ENCODE data around the gene OGDH. TPM values are rescaled to one million over a fixed set of nuclear protein-coding genes. Genes with fewer than 3 reads are reported as not detected.

Gene OGDH
- total and polyA plus RNA-seq, 2 donors = 20.7 to 26.9 TPM

- Histone ChIP-seq H3K36me3 (ENCODE audit: control insufficient read depth in 2 of 2, insufficient read depth in 2 of 2, low read length in 1 of 2) (peaks cover 24 to 28% of the 10 kb centered on the region in 2 donors), H3K9me3 (ENCODE audit: control insufficient read depth in 2 of 2, insufficient read depth in 1 of 2, low read length in 1 of 2) (no peaks in the 10 kb centered on the region)
- WGBS = 98% methylated on average over 3 of the region's 3 CpGs
Measured at GRCh38 chr7:44667190-44667589, 60.8 kb downstream of the OGDH start.

GRCh38 chr7:44671069-44671468, 64.6 kb downstream of the OGDH start:
- whole genome bisulfite sequencing = 98% methylated on average over 1 of the region's 1 CpG

More at GRCh38 chr7:44667190-44667589, 60.8 kb downstream of the OGDH start:
- no peak overlapping the region for H3K4me3 ChIP-seq (ENCODE audit: low read length in 2 of 2)
- no peak overlapping the region for H3K27ac ChIP-seq (ENCODE audit: low read depth in 1 of 2, low read length in 1 of 2)
- no peaks in the 10 kb centered on the region for H3K27me3 ChIP-seq (ENCODE audit: control insufficient read depth in 2 of 2, insufficient read depth in 1 of 2, low read length in 1 of 2)
- H3K4me1 ChIP-seq (ENCODE audit: control insufficient read depth in 2 of 2, insufficient read depth in 2 of 2, low read length in 2 of 2) = peaks cover 0 to 2% of the 10 kb centered on the region in 2 donors
- no peak for DNase-seq (ENCODE audit: low read depth in 6 of 9, low spot score in 9 of 9)

GRCh38 chr7:44673324-44673723, 66.9 kb downstream of the OGDH start:
- no peak overlapping the region for H3K27ac ChIP-seq (ENCODE audit: low read depth in 1 of 2, low read length in 1 of 2)
- no peaks in the 10 kb centered on the region for H3K9me3 ChIP-seq (ENCODE audit: control insufficient read depth in 2 of 2, insufficient read depth in 1 of 2, low read length in 1 of 2)
- H3K4me1 ChIP-seq (ENCODE audit: control insufficient read depth in 2 of 2, insufficient read depth in 2 of 2, low read length in 2 of 2) = no peaks in the 10 kb centered on the region
- no peak overlapping the region for H3K4me3 ChIP-seq (ENCODE audit: low read length in 2 of 2)
- whole genome bisulfite sequencing = 97% methylated on average over 2 of the region's 2 CpGs
- no peaks in the 10 kb centered on the region for H3K27me3 ChIP-seq (ENCODE audit: control insufficient read depth in 2 of 2, insufficient read depth in 1 of 2, low read length in 1 of 2)
- H3K36me3 ChIP-seq (ENCODE audit: control insufficient read depth in 2 of 2, insufficient read depth in 2 of 2, low read length in 1 of 2) = peaks cover 40 to 49% of the 10 kb centered on the region in 2 donors
- no peak for DNase-seq (ENCODE audit: low read depth in 6 of 9, low spot score in 9 of 9)

More at GRCh38 chr7:44671069-44671468, 64.6 kb downstream of the OGDH start:
- peaks cover 45 to 51% of the 10 kb centered on the region in 2 donors for H3K36me3 ChIP-seq (ENCODE audit: control insufficient read depth in 2 of 2, insufficient read depth in 2 of 2, low read length in 1 of 2)
- no peaks in the 10 kb centered on the region for H3K27me3 ChIP-seq (ENCODE audit: control insufficient read depth in 2 of 2, insufficient read depth in 1 of 2, low read length in 1 of 2)
- H3K27ac ChIP-seq (ENCODE audit: low read depth in 1 of 2, low read length in 1 of 2) = no peak overlapping the region
- peaks cover 0 to 2% of the 10 kb centered on the region in 2 donors for H3K4me1 ChIP-seq (ENCODE audit: control insufficient read depth in 2 of 2, insufficient read depth in 2 of 2, low read length in 2 of 2)
- no peaks in the 10 kb centered on the region for H3K9me3 ChIP-seq (ENCODE audit: control insufficient read depth in 2 of 2, insufficient read depth in 1 of 2, low read length in 1 of 2)
- H3K4me3 ChIP-seq (ENCODE audit: low read length in 2 of 2) = no peak overlapping the region
- DNase-seq (ENCODE audit: low read depth in 6 of 9, low spot score in 9 of 9) = no peak

GRCh38 chr7:44673771-44674170, 67.3 kb downstream of the OGDH start:
- H3K27me3 ChIP-seq (ENCODE audit: control insufficient read depth in 2 of 2, insufficient read depth in 1 of 2, low read length in 1 of 2) = no peaks in the 10 kb centered on the region
- H3K27ac ChIP-seq (ENCODE audit: low read depth in 1 of 2, low read length in 1 of 2) = no peak overlapping the region
- H3K4me1 ChIP-seq (ENCODE audit: control insufficient read depth in 2 of 2, insufficient read depth in 2 of 2, low read length in 2 of 2) = no peaks in the 10 kb centered on the region
- 97% methylated on average over 6 of the region's 6 CpGs for WGBS
- DNase-seq (ENCODE audit: low read depth in 6 of 9, low spot score in 9 of 9) = no peak
- no peak overlapping the region for H3K4me3 ChIP-seq (ENCODE audit: low read length in 2 of 2)
- H3K36me3 ChIP-seq (ENCODE audit: control insufficient read depth in 2 of 2, insufficient read depth in 2 of 2, low read length in 1 of 2) = peaks cover 42 to 50% of the 10 kb centered on the region in 2 donors
- H3K9me3 ChIP-seq (ENCODE audit: control insufficient read depth in 2 of 2, insufficient read depth in 1 of 2, low read length in 1 of 2) = no peaks in the 10 kb centered on the region

GRCh38 chr7:44674381-44674780, 68.0 kb downstream of the OGDH start:
- H3K36me3 ChIP-seq (ENCODE audit: control insufficient read depth in 2 of 2, insufficient read depth in 2 of 2, low read length in 1 of 2) = peaks cover 44 to 52% of the 10 kb centered on the region in 2 donors
- WGBS = 98% methylated on average over 7 of the region's 7 CpGs
- DNase-seq (ENCODE audit: low read depth in 6 of 9, low spot score in 9 of 9) = no peak
- H3K9me3 ChIP-seq (ENCODE audit: control insufficient read depth in 2 of 2, insufficient read depth in 1 of 2, low read length in 1 of 2) = no peaks in the 10 kb centered on the region
- no peaks in the 10 kb centered on the region for H3K4me1 ChIP-seq (ENCODE audit: control insufficient read depth in 2 of 2, insufficient read depth in 2 of 2, low read length in 2 of 2)
- no peak overlapping the region for H3K27ac ChIP-seq (ENCODE audit: low read depth in 1 of 2, low read length in 1 of 2)
- H3K4me3 ChIP-seq (ENCODE audit: low read length in 2 of 2) = no peak overlapping the region
- H3K27me3 ChIP-seq (ENCODE audit: control insufficient read depth in 2 of 2, insufficient read depth in 1 of 2, low read length in 1 of 2) = no peaks in the 10 kb centered on the region

- WGBS = 93% methylated on average over 4 of the region's 4 CpGs
- H3K36me3 ChIP-seq (ENCODE audit: control insufficient read depth in 2 of 2, insufficient read depth in 2 of 2, low read length in 1 of 2) = peaks cover 52 to 68% of the 10 kb centered on the region in 2 donors
Measured at GRCh38 chr7:44676776-44677175, 70.3 kb downstream of the OGDH start.

GRCh38 chr7:44678101-44678470, 71.7 kb downstream of the OGDH start:
- Histone ChIP-seq H3K36me3 (ENCODE audit: control insufficient read depth in 2 of 2, insufficient read depth in 2 of 2, low read length in 1 of 2) (peaks cover 54 to 68% of the 10 kb centered on the region in 2 donors), H3K27ac (ENCODE audit: low read depth in 1 of 2, low read length in 1 of 2) (peak overlapping the region in 1 of 2 donors; percentile 14), H3K4me1 (ENCODE audit: control insufficient read depth in 2 of 2, insufficient read depth in 2 of 2, low read length in 2 of 2) (no peaks in the 10 kb centered on the region), H3K4me3 (ENCODE audit: low read length in 2 of 2) (no peak overlapping the region), H3K27me3 (ENCODE audit: control insufficient read depth in 2 of 2, insufficient read depth in 1 of 2, low read length in 1 of 2) (no peaks in the 10 kb centered on the region), H3K9me3 (ENCODE audit: control insufficient read depth in 2 of 2, insufficient read depth in 1 of 2, low read length in 1 of 2) (no peaks in the 10 kb centered on the region)
- 96% methylated on average over 4 of the region's 4 CpGs for WGBS
- no peak for DNase-seq (ENCODE audit: low read depth in 6 of 9, low spot score in 9 of 9)

More at GRCh38 chr7:44676776-44677175, 70.3 kb downstream of the OGDH start:
- DNase-seq (ENCODE audit: low read depth in 6 of 9, low spot score in 9 of 9) = no peak
- Histone ChIP-seq H3K27me3 (ENCODE audit: control insufficient read depth in 2 of 2, insufficient read depth in 1 of 2, low read length in 1 of 2) (no peaks in the 10 kb centered on the region), H3K27ac (ENCODE audit: low read depth in 1 of 2, low read length in 1 of 2) (no peak overlapping the region), H3K9me3 (ENCODE audit: control insufficient read depth in 2 of 2, insufficient read depth in 1 of 2, low read length in 1 of 2) (no peaks in the 10 kb centered on the region), H3K4me1 (ENCODE audit: control insufficient read depth in 2 of 2, insufficient read depth in 2 of 2, low read length in 2 of 2) (no peaks in the 10 kb centered on the region), H3K4me3 (ENCODE audit: low read length in 2 of 2) (no peak overlapping the region)

- no peak overlapping the region for H3K4me3 ChIP-seq (ENCODE audit: low read length in 2 of 2)
- no peaks in the 10 kb centered on the region for H3K9me3 ChIP-seq (ENCODE audit: control insufficient read depth in 2 of 2, insufficient read depth in 1 of 2, low read length in 1 of 2)
- WGBS = 91% methylated on average over 5 of the region's 5 CpGs
- peaks cover 54 to 66% of the 10 kb centered on the region in 2 donors for H3K36me3 ChIP-seq (ENCODE audit: control insufficient read depth in 2 of 2, insufficient read depth in 2 of 2, low read length in 1 of 2)
- H3K4me1 ChIP-seq (ENCODE audit: control insufficient read depth in 2 of 2, insufficient read depth in 2 of 2, low read length in 2 of 2) = no peaks in the 10 kb centered on the region
- DNase-seq (ENCODE audit: low read depth in 6 of 9, low spot score in 9 of 9) = no peak
- H3K27me3 ChIP-seq (ENCODE audit: control insufficient read depth in 2 of 2, insufficient read depth in 1 of 2, low read length in 1 of 2) = no peaks in the 10 kb centered on the region
- H3K27ac ChIP-seq (ENCODE audit: low read depth in 1 of 2, low read length in 1 of 2) = no peak overlapping the region
Measured at GRCh38 chr7:44678471-44679179, 72.2 kb downstream of the OGDH start.

GRCh38 chr7:44681645-44682044, 75.2 kb downstream of the OGDH start:
- 98% methylated on average over 9 of the region's 9 CpGs for WGBS
- Histone ChIP-seq H3K4me1 (ENCODE audit: control insufficient read depth in 2 of 2, insufficient read depth in 2 of 2, low read length in 2 of 2) (no peaks in the 10 kb centered on the region), H3K36me3 (ENCODE audit: control insufficient read depth in 2 of 2, insufficient read depth in 2 of 2, low read length in 1 of 2) (peaks cover 36 to 52% of the 10 kb centered on the region in 2 donors), H3K27ac (ENCODE audit: low read depth in 1 of 2, low read length in 1 of 2) (no peak overlapping the region), H3K9me3 (ENCODE audit: control insufficient read depth in 2 of 2, insufficient read depth in 1 of 2, low read length in 1 of 2) (no peaks in the 10 kb centered on the region), H3K4me3 (ENCODE audit: low read length in 2 of 2) (no peak overlapping the region), H3K27me3 (ENCODE audit: control insufficient read depth in 2 of 2, insufficient read depth in 1 of 2, low read length in 1 of 2) (no peaks in the 10 kb centered on the region)
- DNase-seq (ENCODE audit: low read depth in 6 of 9, low spot score in 9 of 9) = no peak
